G401 (cell line): ENCODE data around the gene NTNG1. TPM values are rescaled to one million over a fixed set of nuclear protein-coding genes. Genes with fewer than 3 reads are reported as not detected.
A peak's percentile ranks its signal among the peaks of the same experiment; 100 is the strongest.
"Not testable (repeated sequence)": the region's sequence is repeated elsewhere in the genome, so short reads cannot be mapped to it uniquely, and the experiment has no call there.

Experiments used
- DNase-seq: peaks from one replicate; pipeline ENCODE4 v3.0.0-alpha.2; 2015; ENCODE audit warnings: low spot score
- in situ Hi-C: cut with HindIII; loops from 2 replicates; pipeline ENCODE4 v1.10.0; 2016; ENCODE audit warnings: low sequenced_read_pairs, mixed read lengths
- total RNA-seq: library from RNA; depleted of rRNA; stranded (reverse); fragments of >200 nt; shearing (Covaris generic); gene quantifications from 2 replicates; pipeline ENCODE4 v1.2.3, GENCODE V29; 2014

Gene NTNG1
- total RNA-seq, 1 experiment from 2014 or later: 30.4 TPM

DNA sequence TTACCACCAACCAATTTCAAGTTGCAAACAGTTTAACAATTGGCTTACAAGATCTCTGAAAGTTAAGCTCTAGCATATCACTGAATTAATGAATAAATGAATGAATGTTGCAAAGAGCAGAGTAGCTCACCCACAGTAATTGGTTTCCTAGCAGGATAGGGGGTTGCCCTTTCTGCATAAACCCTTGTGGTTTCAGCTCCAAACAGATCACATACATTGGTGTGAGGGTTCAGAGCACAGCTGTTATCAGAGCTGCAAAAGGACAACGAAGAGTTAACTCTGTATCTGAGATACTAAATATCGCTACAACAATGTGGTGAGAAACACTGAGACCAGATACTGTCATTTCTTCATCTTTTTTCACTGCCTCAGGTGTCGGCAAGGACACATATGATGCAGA, 46.6 kb downstream of the NTNG1 start:
- in situ Hi-C loops: no loop called here
- DNase-seq: no peak

DNA sequence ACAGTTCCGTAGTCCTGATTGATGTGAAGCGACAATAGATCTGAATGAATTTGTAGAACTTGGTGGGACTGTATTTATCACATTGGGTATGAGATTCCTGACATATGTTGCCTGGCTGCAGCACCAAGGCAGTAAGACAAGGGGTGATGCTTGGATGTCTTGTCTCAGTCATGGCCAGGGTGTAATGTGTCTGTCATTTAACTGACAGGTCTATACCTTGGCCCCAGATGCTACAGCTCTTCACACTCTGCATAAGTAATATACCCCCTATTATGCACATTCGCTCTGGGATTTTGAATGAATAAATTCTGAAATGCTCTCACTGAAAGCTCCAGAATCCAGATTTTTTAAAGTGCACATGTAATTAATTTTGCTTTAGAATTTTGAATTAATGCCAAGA, 47.3 kb downstream of the NTNG1 start:
- in situ Hi-C loops: no loop called here

DNA sequence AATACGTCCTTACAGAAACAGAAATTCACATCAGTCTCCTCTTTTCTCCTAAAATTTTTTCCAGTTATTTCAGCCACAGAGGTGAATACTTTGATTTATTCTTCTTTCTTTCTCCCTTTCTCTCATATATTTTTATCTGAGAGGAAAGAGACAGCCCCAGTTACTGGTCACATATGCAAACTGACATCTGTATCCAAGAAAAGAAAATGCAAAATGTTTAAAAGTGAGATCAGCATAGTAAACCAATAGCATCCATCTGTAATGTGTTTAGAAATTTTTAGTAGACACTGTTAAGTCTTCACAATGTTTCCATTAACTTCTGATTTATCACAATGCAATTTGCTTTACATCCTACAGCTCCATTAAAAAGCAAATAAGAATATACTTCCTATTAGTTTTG, 53.5 kb downstream of the NTNG1 start:
- no peak for DNase-seq
- in situ Hi-C loops: no loop called here

More for the DNA sequence above, 47.3 kb downstream of the NTNG1 start:
- no peak for DNase-seq

DNA sequence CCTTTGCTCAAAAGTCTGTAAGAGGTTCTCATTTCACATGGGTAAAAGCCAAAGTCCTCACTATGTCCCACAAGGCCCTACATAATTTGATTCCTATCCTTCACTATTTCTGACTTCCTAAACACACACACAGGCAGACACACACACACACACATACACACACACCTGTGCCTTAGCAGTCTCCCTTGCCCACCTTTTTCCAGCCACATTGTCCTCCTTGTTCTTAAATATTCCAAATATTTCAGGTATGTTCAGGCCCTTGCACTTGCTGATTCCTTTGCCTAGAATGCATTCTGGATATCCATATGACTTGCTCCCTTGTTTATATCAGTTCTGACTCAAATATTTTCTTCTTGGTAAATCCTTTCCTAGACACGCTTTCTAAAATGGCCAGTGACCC, 54.6 kb downstream of the NTNG1 start:
- no peak for DNase-seq
- in situ Hi-C loops: no loop called here

DNA sequence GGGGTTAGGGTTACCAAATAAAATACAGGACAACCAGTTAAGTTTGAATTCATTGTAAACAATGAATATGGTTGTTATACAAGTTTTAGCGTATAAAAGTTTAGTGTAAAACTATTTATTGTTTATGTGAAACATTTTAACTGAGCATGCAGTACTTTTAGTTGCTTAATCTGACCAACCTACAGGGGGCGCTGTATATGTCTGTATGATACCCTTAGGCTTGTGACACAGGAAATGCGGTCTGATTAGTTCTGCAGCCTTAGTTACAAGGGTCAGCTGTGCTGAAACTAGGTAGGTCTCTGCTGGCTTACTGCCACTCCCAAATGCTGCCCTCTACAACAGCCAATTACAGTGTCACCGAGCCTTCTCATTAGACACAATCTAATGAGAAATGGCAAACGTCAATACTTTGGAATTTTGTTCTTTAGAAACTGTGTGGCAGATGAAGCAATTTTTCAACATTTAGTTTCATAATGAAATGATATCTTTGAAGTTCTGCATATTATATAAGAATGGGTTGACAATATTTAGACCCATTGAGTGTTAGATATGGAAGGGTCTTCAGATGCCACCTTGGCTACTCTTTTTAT, 56.2 kb downstream of the NTNG1 start:
- DNase-seq: no peak
- in situ Hi-C loops: no loop called here

DNA sequence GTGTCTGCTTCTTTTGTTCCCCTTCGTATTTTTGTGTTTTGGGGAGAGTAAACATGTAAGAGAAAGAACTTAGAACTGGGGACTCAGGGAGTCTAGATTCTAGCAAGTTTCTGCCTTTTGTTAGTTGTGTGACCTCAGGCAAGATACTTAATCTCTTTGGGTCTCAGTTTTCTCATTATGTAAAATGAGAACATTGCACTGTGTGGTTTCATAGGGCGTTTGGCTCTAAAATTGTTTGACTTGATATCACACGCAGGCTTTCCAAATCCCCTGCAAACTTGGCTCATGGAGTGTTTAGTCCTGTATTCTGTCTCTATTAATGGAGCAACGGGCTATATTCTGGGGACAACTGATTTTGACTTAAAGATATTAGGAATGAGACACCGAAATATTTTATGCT, 57.7 kb downstream of the NTNG1 start:
- in situ Hi-C loops: no loop called here
- DNase-seq: peak; percentile 19

DNA sequence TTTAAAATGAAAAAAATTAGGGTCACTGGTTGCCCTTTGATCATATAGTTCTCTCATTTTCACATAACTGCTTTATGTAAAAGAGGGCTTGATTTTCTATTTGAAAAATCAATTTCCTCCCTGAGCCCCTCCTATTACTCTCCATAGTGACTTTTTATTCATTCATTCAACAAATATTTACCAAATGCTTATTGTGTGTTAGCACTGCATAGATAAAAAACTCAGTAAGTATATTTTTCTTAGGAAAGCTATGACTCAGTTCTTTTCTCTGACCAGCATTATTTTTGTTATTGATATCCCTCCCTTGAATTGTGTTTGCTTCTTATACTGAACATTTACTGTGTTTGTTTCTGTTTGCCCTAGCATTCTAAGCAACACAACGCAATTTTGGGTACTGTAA, 59.8 kb downstream of the NTNG1 start:
- in situ Hi-C loops: no loop called here
- no peak for DNase-seq

DNA sequence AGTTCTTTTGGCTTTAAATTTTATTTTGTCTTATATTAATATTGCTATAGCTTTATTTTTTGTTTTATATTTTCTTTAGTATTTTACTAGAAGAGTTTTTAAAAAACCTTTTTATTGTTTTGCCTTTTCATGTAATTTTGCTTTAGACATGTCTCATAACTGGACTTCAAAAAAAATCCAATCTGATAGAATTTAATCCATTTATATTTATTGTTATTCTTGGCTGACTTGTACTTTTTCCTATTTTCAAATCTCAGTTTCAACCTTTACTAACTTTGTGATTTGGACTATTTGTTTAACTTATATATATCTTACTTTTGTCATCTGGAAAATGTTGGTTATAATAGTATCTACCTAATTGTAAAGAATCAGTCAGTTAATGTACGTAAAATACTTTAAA, 61.2 kb downstream of the NTNG1 start:
- DNase-seq: no peak
- in situ Hi-C loops: no loop called here

DNA sequence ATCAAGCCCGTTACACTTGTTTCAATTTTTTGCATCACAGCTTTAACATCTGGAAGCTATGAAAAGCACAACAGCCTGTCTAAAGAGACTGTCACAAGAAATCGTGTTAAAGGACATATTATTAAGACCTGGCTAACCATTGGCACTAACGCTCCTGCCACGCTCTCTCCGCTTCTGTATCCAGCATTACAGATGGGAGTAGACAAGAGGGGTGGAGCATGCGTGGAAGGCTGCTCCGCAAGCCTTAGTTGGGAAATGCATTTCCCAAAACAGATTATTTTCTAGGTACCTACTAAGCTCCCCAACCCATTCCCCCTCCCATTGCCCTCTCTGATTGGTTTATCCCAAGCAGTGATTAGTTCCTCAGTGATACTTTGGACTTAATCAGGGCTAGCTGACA, 72.4 kb downstream of the NTNG1 start:
- in situ Hi-C loops: no loop called here
- DNase-seq: no peak

DNA sequence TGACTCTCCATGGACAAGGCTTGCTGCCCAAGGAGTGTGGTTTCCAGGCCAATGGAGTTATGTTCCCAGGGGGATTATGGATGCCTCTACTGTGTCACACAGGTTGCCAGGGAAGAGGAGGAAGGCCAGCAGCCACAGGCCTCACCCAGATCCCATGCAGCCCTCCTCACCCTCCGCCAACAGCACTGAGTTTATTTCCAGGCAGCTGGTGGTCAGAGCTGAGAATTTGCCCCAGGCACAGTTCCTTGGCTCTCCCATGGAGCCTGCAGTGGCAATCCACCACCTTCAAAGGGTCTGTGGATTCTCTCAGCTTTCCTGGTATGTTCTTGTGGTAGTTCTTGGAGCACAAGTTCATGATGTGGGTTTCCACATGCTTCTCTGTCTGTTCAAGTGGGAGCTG, 79.2 kb downstream of the NTNG1 start:
- no peak for DNase-seq
- in situ Hi-C loops: no loop called here

DNA sequence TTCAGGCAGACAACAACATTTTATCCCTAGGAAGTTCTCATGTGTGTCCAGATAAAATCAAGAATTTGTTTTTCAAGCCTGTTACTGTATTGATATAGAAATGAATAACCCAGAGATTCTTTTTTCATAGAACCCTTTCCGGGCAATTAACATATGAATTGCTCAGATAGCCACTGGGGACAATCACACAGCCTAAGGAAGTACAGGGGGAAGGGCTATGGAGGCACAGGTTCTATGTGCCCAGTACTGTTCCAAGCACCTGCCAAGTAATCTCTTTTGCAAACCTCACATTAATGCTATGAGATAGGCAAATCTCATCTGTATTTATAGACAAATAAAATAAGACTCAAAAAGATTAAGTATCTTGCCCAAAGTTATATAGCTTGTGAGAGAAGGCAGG, 84.9 kb downstream of the NTNG1 start:
- in situ Hi-C loops: no loop called here
- DNase-seq: no peak

DNA sequence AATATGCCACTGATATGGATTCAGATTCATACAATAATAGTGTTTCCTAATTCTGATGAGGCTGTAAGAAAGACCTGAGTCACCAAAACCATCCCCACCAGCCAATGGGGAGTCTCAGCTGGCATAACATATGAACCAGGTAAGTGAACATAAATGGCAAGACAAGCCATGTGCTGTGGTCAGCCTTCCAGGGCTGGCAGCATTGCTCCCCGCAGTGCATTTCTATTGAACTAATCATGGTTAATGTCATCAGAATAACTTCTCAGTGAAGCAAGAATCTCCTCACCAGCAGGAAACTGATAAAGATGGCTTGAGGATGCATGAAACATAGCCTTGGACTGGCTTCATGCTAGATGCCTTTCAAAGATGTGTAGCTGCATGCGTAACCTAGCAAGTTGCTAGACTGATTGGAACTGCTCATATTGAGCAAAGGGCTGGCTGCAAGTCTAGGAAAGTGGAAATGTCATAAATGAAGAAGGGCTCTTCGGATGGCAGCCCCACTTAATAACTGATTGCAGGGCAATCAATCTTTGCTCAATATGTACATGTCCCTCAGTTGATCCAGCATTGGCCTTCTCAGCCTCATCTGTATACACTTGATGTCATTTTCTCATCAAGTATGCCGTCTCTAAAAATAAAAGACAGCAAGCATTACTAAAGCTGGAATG, 88.0 kb downstream of the NTNG1 start:
- no peak for DNase-seq
- in situ Hi-C loops: no loop called here

DNA sequence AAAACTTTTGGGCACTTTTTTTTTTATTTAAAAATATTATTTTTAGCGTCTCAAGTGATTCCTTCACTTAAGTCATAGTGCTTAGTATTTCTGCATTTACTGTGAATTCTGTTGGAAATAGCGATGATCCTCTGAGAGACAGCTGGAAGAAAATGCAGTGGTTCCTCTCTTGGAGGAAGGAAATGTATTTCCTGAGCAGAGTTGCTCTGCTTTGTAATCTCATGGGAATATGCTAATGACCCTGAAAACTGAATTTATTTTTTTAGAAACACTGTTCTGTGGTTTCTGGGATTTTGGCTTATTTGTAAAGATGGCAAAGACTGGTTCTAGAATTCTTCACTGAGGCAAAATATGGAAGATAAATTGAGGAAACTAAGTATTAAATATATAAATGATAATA, 88.9 kb downstream of the NTNG1 start:
- in situ Hi-C loops: no loop called here
- no peak for DNase-seq

DNA sequence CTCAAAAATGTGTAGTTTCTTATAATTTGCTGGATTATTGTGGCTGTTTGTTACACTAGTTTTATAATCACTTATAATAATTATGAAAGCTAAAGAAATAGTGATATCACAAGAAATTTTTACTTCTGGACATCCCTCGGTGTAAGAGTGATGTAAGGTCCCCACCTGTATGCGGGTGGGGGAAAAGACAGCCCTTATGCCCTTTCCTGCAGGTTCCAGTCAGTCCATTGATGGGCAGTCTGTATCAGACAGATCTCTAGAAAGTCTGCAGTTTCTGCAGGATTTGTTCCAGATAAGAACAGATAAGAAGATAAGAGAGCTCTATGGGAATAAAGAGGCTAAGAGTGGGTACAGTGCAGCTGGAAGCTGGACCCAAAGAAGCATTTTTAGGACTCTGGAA, 89.3 kb downstream of the NTNG1 start:
- in situ Hi-C loops: no loop called here
- no peak for DNase-seq

DNA sequence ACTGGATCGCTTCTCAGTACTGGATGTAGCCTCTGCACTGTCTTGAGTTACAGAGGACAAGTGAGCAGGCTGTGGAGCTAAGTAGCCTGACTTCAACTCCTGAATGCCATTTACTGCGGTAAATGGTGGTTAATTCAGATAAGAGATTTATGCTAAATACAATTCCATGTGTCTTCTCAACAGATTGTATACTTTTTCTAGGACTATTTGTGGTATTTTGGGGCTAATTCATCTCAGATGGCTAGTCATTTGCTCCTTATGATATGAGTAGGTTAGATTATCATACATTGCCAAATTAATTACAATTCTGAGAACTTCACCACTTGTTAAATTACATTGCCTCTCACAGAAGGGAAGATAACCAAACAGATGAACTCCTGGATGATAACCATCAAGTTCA, 90.5 kb downstream of the NTNG1 start:
- in situ Hi-C loops: no loop called here
- DNase-seq: no peak

DNA sequence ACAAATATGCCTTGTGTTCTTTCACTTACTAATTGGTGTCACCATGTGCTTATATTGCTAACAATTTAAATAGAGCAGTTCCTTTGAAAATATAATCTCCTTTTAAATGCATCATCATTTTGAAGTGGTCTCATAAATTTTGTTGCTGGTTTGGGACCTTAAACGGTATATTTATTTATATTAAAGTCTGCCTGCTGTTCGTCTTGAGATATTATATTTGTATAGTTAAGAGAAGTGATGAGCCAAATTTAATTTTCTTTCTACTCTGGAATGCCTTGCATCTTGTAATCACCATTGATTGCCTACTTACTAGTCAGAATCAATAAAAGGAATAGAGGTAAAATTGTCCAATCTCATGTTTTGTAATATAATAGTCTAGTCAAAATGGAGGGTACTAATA, 91.6 kb downstream of the NTNG1 start:
- in situ Hi-C loops: no loop called here
- DNase-seq: no peak

DNA sequence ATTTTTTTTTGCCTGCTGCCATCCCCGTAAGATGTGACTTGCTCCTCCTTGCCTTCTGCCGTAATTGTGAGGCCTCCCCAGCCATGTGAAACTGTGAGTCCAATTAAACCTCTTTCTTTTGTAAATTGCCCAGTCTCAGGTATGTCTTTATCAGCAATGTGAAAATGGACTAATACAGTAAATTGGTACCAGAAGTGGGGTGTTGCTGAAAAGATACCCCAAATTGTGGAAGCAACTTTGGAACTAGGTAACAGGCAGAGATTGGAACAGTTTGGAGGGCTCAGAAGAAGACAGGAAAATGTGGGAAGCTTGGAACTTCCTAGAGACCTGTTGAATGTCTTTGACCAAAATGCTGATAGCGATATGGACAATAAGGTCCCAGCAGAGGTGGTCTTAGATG, 95.9 kb downstream of the NTNG1 start:
- not testable (repeated sequence) for DNase-seq

DNA sequence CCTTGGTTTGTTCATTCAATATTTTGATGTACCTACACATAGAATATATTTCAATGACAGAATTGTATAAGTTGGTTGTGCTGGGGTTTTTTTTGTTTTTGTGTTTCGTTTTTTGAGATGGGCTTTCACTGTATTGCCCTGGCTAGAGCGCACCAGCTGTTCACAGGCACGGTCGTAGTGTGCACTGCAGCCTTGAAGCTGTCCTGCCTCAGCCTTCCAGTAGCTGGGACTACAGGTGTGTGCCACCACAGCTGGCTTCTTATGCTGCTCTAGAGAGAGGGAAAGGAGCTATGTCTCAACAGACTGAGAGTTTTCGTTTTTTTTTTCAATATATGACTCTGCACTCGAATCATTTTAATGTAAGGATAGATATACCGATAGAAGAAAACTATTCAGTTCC, 102.6 kb downstream of the NTNG1 start:
- DNase-seq: no peak
- in situ Hi-C loops: no loop called here

More for the DNA sequence above, 95.9 kb downstream of the NTNG1 start:
- in situ Hi-C loops: not testable (repeated sequence)

DNA sequence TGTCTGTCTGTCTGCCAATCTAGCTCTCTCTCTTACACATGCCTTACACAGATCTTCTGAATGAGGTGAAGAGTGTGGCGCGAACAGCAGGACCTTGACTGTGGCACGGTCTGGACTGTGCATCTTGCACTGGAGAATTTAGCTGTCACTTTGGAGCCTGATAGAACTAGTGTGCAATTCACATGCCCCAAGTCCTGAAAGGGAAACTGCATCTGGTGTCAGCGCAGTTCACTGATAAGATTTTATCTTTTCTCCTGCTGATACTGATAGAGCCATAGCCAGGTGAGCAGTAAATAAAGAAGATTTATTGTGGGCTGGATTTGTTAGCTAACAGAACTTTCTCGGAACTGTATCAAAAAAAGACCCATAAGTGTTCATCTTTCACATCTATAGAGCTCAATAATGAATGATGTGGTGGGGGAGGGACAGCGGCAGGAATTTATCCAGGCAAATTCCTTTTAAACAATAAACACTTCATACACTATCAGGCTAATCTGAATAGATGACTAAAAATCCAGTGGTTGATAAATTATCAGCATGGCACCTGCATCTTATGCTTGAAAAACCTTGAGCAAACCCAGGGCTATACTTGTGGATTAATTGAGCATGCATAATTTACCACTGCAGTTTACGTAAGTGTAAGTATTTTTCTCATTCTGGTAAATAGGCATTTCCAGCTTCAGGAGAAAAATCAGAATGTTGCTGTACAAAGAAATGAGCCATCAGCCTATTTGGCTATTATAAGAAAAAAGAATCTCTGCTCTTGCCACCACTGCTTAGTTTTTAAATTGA, 104.1 kb downstream of the NTNG1 start:
- in situ Hi-C loops: no loop called here
- DNase-seq: no peak

DNA sequence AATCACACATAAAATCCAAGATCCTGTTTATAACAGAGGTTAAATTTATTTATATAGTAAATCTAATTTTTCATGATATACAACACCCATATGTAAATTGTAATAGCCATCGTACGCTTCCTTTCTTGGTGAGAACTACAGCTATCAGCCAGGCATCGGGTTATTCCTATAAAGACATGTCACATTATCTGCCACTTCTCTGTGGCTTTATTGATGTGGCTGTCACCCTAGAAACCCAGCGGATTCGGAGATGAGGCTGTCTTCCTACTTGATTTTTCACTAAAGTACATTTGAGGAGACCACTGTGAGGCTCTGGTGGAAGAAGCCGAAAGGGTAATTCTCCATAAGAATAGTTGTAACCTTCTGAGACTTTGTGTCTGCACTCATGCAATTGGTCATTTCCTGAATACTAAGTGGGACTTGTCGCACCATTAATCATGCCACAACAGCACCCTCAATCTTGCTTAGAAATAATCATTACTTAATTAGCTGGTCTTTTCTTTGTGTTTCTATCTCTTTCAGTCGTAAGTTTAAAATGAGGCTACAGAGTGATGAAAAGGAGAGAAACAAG, 106.0 kb downstream of the NTNG1 start:
- in situ Hi-C loops: no loop called here
- DNase-seq: no peak
